Upper lobe of right lung (tissue), 1 donor: ENCODE measurements around the gene TMEM89. TPM values are rescaled to one million over a fixed set of nuclear protein-coding genes. Genes with fewer than 3 reads are reported as not detected.

ENCODE experiments used
- ATAC-seq: fragments of 200-7000 bp; cut with Tn5 transposase; one replicate; pipeline ENCODE4 v1.9.1; 2020; ENCODE audit warnings: mild to moderate bottlenecking, moderate library complexity
- DNase-seq: peaks from one replicate; pipeline ENCODE4 v3.0.0-alpha.2; 2020
- H3K27ac ChIP-seq: fragments of 200-600 bp; one replicate; pipeline ENCODE4 v1.8.0; 2022
- H3K27me3 ChIP-seq: fragments of 200-600 bp; one replicate; pipeline ENCODE4 v1.8.0; 2022; ENCODE audit warnings: mild to moderate bottlenecking
- H3K36me3 ChIP-seq: fragments of 200-600 bp; one replicate; pipeline ENCODE4 v1.8.0; 2022
- H3K4me1 ChIP-seq: fragments of 200-600 bp; one replicate; pipeline ENCODE4 v1.8.0; 2022
- H3K4me3 ChIP-seq: fragments of 200-600 bp; one replicate; pipeline ENCODE4 v1.8.0; 2022; ENCODE audit warnings: mild to moderate bottlenecking
- H3K9me3 ChIP-seq: fragments of 200-600 bp; one replicate; pipeline ENCODE4 v1.8.0; 2022
- CTCF ChIP-seq: fragments of 200-600 bp; IDR thresholded peaks from one replicate; pipeline ENCODE4 v1.8.0; 2022; ENCODE audit warnings: antibody characterized with exemption
- intact Hi-C: fragments of 100-400 bp; cut with DNase I; formaldehyde crosslinking; loops from one replicate; pipeline ENCODE4 v1.11.0; 2022
- total RNA-seq: library from RNA; stranded (reverse); fragmentation: NEBNext Ultra II Directional; extraction: Animal tissue kit (Norgen Biotek cat#: 25700); gene quantifications from one replicate; pipeline ENCODE4 v1.2.1, GENCODE V29; 2021
- donor health status: DM: no; HTN: yes; CAD: no; lungs with severe emphysema.

Gene TMEM89
- total RNA-seq, 1 donor from 2014 or later = not detected

- intact Hi-C loops = no loop called here
- ATAC-seq (no peak), DNase-seq (no peak)
- Histone ChIP-seq H3K27me3 (no peaks in the 10 kb centered on the region), H3K27ac (no peak overlapping the region), H3K9me3 (no peaks in the 10 kb centered on the region), H3K36me3 (no peaks in the 10 kb centered on the region), H3K4me1 (no peaks in the 10 kb centered on the region), H3K4me3 (no peak overlapping the region)
- no peak for TF ChIP-seq CTCF
Measured at GRCh38 chr3:48581621-48582481, 39.7 kb downstream of the TMEM89 start.

- ATAC-seq = no peak
- no peak for TF ChIP-seq CTCF
Measured at GRCh38 chr3:48576647-48577046, 44.9 kb downstream of the TMEM89 start.

GRCh38 chr3:48575366-48575765, 46.2 kb downstream of the TMEM89 start:
- ATAC-seq (no peak), DNase-seq (no peak)
- Histone ChIP-seq H3K27ac (no peak overlapping the region), H3K27me3 (no peaks in the 10 kb centered on the region), H3K9me3 (no peaks in the 10 kb centered on the region), H3K36me3 (no peaks in the 10 kb centered on the region), H3K4me3 (no peak overlapping the region), H3K4me1 (no peaks in the 10 kb centered on the region)
- intact Hi-C loops = no loop called here
- TF ChIP-seq CTCF = no peak

More at GRCh38 chr3:48576647-48577046, 44.9 kb downstream of the TMEM89 start:
- DNase-seq = no peak
- H3K36me3 ChIP-seq = no peaks in the 10 kb centered on the region
- intact Hi-C loops = no loop called here
- no peak overlapping the region for H3K4me3 ChIP-seq
- no peaks in the 10 kb centered on the region for H3K9me3 ChIP-seq
- H3K4me1 ChIP-seq = no peaks in the 10 kb centered on the region
- H3K27ac ChIP-seq = no peak overlapping the region
- no peaks in the 10 kb centered on the region for H3K27me3 ChIP-seq

- no peaks in the 10 kb centered on the region for H3K36me3 ChIP-seq
- intact Hi-C loops = no loop called here
- no peak for DNase-seq
- no peak overlapping the region for H3K4me3 ChIP-seq
- TF ChIP-seq CTCF = no peak
- H3K9me3 ChIP-seq = no peaks in the 10 kb centered on the region
- H3K27me3 ChIP-seq = no peaks in the 10 kb centered on the region
- H3K4me1 ChIP-seq = no peaks in the 10 kb centered on the region
- no peak for ATAC-seq
- no peak overlapping the region for H3K27ac ChIP-seq
Measured at GRCh38 chr3:48573973-48574585, 47.5 kb downstream of the TMEM89 start.

- Histone ChIP-seq H3K36me3 (no peaks in the 10 kb centered on the region), H3K9me3 (no peaks in the 10 kb centered on the region), H3K4me1 (no peaks in the 10 kb centered on the region), H3K27ac (no peak overlapping the region), H3K4me3 (no peak overlapping the region), H3K27me3 (no peaks in the 10 kb centered on the region)
- no peak for DNase-seq
- intact Hi-C loops = no loop called here
- no peak for ATAC-seq
- no peak for TF ChIP-seq CTCF
Measured at GRCh38 chr3:48572517-48572916, 49.1 kb downstream of the TMEM89 start.
